ENCODE results near the gene TGOLN2. TPM values are rescaled to one million over a fixed set of nuclear protein-coding genes. Genes with fewer than 3 reads are reported as not detected.
"Not testable (repeated sequence)": the region's sequence is repeated elsewhere in the genome, so short reads cannot be mapped to it uniquely, and the experiment has no call there.

TGOLN2 gene
- total RNA-seq, 1 donor from 2014 or later: 94.1 TPM

GRCh38 chr2:85327160-85327821, 498 bp downstream of the TGOLN2 start:
- Mint-ChIP-seq H3K27me3 (no peaks in the 10 kb centered on the region), H3K4me1 (peaks cover 39% of the 10 kb centered on the region), H3K36me3 (ENCODE audit: low read depth) (peaks cover 55% of the 10 kb centered on the region), H3K4me3 (peak overlapping the region; percentile 95), H3K9me3 (no peaks in the 10 kb centered on the region), H3K27ac (peak overlapping the region; percentile 99)
- peak; percentile 89 for DNase-seq
- intact Hi-C loops (cut with micrococcal nuclease): loop anchor here (1.0 to 5.0 kb wide), 4 partner anchors 212 to 868 kb away; partner anchors contain the start of genes MAT2A, POLR1A, PTCD3 and SUCLG1

- peak; percentile 88 for DNase-seq
- H3K27ac Mint-ChIP-seq: peak overlapping the region; percentile 99
- intact Hi-C loops (cut with micrococcal nuclease): loop anchor here (1.0 to 5.0 kb wide), 5 partner anchors 8 to 868 kb away; partner anchors contain the start of genes MAT2A, POLR1A, PTCD3 and SUCLG1
- H3K4me3 Mint-ChIP-seq: peak overlapping the region; percentile 95
- H3K4me1 Mint-ChIP-seq: peaks cover 45% of the 10 kb centered on the region
- no peaks in the 10 kb centered on the region for H3K27me3 Mint-ChIP-seq
- H3K9me3 Mint-ChIP-seq: no peaks in the 10 kb centered on the region
- peaks cover 61% of the 10 kb centered on the region for H3K36me3 Mint-ChIP-seq (ENCODE audit: low read depth)
These were observed 1.2 kb downstream of the TGOLN2 start for GRCh38 chr2:85326406-85327159.

- peak overlapping the region; percentile 31 for H3K27ac Mint-ChIP-seq
- DNase-seq: no peak
- H3K4me3 Mint-ChIP-seq: peak overlapping the region; percentile 95
- no peaks in the 10 kb centered on the region for H3K27me3 Mint-ChIP-seq
- H3K36me3 Mint-ChIP-seq (ENCODE audit: low read depth): peaks cover 72% of the 10 kb centered on the region
- intact Hi-C loops (cut with micrococcal nuclease): loop anchor here (5.0 kb wide), 2 partner anchors 378 to 782 kb away; partner anchors contain the start of genes POLR1A and PTCD3
- peaks cover 51% of the 10 kb centered on the region for H3K4me1 Mint-ChIP-seq
- H3K9me3 Mint-ChIP-seq: no peaks in the 10 kb centered on the region
These were observed 2.4 kb downstream of the TGOLN2 start for GRCh38 chr2:85325466-85325811.

GRCh38 chr2:85324639-85325465, 2.9 kb downstream of the TGOLN2 start:
- DNase-seq: no peak
- Mint-ChIP-seq H3K9me3 (no peaks in the 10 kb centered on the region), H3K4me3 (peak overlapping the region; percentile 95), H3K27ac (peak overlapping the region; percentile 31), H3K36me3 (ENCODE audit: low read depth) (peaks cover 78% of the 10 kb centered on the region), H3K27me3 (no peaks in the 10 kb centered on the region), H3K4me1 (peaks cover 57% of the 10 kb centered on the region)
- intact Hi-C loops (cut with micrococcal nuclease): loop anchor here (5.0 kb wide), 2 partner anchors 378 to 782 kb away; partner anchors contain the start of genes POLR1A and PTCD3

- H3K9me3 Mint-ChIP-seq; H3K27me3 Mint-ChIP-seq; intact Hi-C loops (cut with micrococcal nuclease); H3K27ac Mint-ChIP-seq; DNase-seq: not testable (repeated sequence)
- Mint-ChIP-seq H3K36me3 (ENCODE audit: low read depth) (peaks cover 84% of the 10 kb centered on the region), H3K4me3 (peak overlapping the region; percentile 95), H3K4me1 (peaks cover 59% of the 10 kb centered on the region)
These were observed 3.8 kb downstream of the TGOLN2 start for GRCh38 chr2:85323988-85324367.

GRCh38 chr2:85323351-85323987, 4.3 kb downstream of the TGOLN2 start:
- no peak overlapping the region for H3K27ac Mint-ChIP-seq
- no peaks in the 10 kb centered on the region for H3K9me3 Mint-ChIP-seq
- H3K36me3 Mint-ChIP-seq (ENCODE audit: low read depth): peaks cover 89% of the 10 kb centered on the region
- no peak for DNase-seq
- peaks cover 61% of the 10 kb centered on the region for H3K4me1 Mint-ChIP-seq
- H3K4me3 Mint-ChIP-seq: peak overlapping the region; percentile 95
- H3K27me3 Mint-ChIP-seq: no peaks in the 10 kb centered on the region
- intact Hi-C loops (cut with micrococcal nuclease): no loop called here

- H3K4me3 Mint-ChIP-seq: peak overlapping the region; percentile 12
- H3K27ac Mint-ChIP-seq: peak overlapping the region; percentile 53
- H3K27me3 Mint-ChIP-seq: no peaks in the 10 kb centered on the region
- no peak for DNase-seq
- peaks cover 81% of the 10 kb centered on the region for H3K36me3 Mint-ChIP-seq (ENCODE audit: low read depth)
- peaks cover 60% of the 10 kb centered on the region for H3K4me1 Mint-ChIP-seq
- intact Hi-C loops (cut with micrococcal nuclease): no loop called here
- no peaks in the 10 kb centered on the region for H3K9me3 Mint-ChIP-seq
These were observed 8.0 kb downstream of the TGOLN2 start for GRCh38 chr2:85319796-85320195.

GRCh38 chr2:85318222-85319074, 9.3 kb downstream of the TGOLN2 start:
- intact Hi-C loops (cut with micrococcal nuclease): loop anchor here (1.0 kb wide), 1 partner anchor 8 kb away; no protein-coding TSS in a partner anchor

GRCh38 chr2:85315921-85316320, 11.9 kb downstream of the TGOLN2 start:
- Mint-ChIP-seq H3K36me3 (ENCODE audit: low read depth) (peaks cover 62% of the 10 kb centered on the region), H3K4me1 (peaks cover 29% of the 10 kb centered on the region)
- intact Hi-C loops (cut with micrococcal nuclease); H3K9me3 Mint-ChIP-seq; H3K4me3 Mint-ChIP-seq; H3K27ac Mint-ChIP-seq; DNase-seq; H3K27me3 Mint-ChIP-seq: not testable (repeated sequence)

More at GRCh38 chr2:85318222-85319074, 9.3 kb downstream of the TGOLN2 start:
- H3K27ac Mint-ChIP-seq: peak overlapping the region; percentile 89
- peak overlapping the region; percentile 35 for H3K4me3 Mint-ChIP-seq
- no peaks in the 10 kb centered on the region for H3K9me3 Mint-ChIP-seq
- peaks cover 48% of the 10 kb centered on the region for H3K4me1 Mint-ChIP-seq
- H3K36me3 Mint-ChIP-seq (ENCODE audit: low read depth): peaks cover 77% of the 10 kb centered on the region
- H3K27me3 Mint-ChIP-seq: no peaks in the 10 kb centered on the region
- no peak for DNase-seq

- no peak for DNase-seq
- no peak overlapping the region for H3K27ac Mint-ChIP-seq
- intact Hi-C loops (cut with micrococcal nuclease): no loop called here
- H3K36me3 Mint-ChIP-seq (ENCODE audit: low read depth): peaks cover 54% of the 10 kb centered on the region
- no peaks in the 10 kb centered on the region for H3K27me3 Mint-ChIP-seq
- peaks cover 26% of the 10 kb centered on the region for H3K4me1 Mint-ChIP-seq
- H3K4me3 Mint-ChIP-seq: no peak overlapping the region
- no peaks in the 10 kb centered on the region for H3K9me3 Mint-ChIP-seq
These were observed 12.9 kb downstream of the TGOLN2 start for GRCh38 chr2:85314884-85315242.

- no peak overlapping the region for H3K4me3 Mint-ChIP-seq
- H3K4me1 Mint-ChIP-seq: peaks cover 26% of the 10 kb centered on the region
- no peaks in the 10 kb centered on the region for H3K27me3 Mint-ChIP-seq
- no peak for DNase-seq
- H3K36me3 Mint-ChIP-seq (ENCODE audit: low read depth): peaks cover 46% of the 10 kb centered on the region
- intact Hi-C loops (cut with micrococcal nuclease): no loop called here
- no peak overlapping the region for H3K27ac Mint-ChIP-seq
- no peaks in the 10 kb centered on the region for H3K9me3 Mint-ChIP-seq
These were observed 15.4 kb downstream of the TGOLN2 start for GRCh38 chr2:85312404-85312803.

- no peaks in the 10 kb centered on the region for H3K9me3 Mint-ChIP-seq
- DNase-seq: no peak
- intact Hi-C loops (cut with micrococcal nuclease): no loop called here
- no peaks in the 10 kb centered on the region for H3K27me3 Mint-ChIP-seq
- peak overlapping the region; percentile 84 for H3K4me3 Mint-ChIP-seq
- peaks cover 26% of the 10 kb centered on the region for H3K4me1 Mint-ChIP-seq
- H3K36me3 Mint-ChIP-seq (ENCODE audit: low read depth): peaks cover 32% of the 10 kb centered on the region
- H3K27ac Mint-ChIP-seq: peak overlapping the region; percentile 87
These were observed 17.5 kb downstream of the TGOLN2 start for GRCh38 chr2:85310330-85310729.
